ENCODE data around the gene TGFB2.

Gene TGFB2

DNA sequence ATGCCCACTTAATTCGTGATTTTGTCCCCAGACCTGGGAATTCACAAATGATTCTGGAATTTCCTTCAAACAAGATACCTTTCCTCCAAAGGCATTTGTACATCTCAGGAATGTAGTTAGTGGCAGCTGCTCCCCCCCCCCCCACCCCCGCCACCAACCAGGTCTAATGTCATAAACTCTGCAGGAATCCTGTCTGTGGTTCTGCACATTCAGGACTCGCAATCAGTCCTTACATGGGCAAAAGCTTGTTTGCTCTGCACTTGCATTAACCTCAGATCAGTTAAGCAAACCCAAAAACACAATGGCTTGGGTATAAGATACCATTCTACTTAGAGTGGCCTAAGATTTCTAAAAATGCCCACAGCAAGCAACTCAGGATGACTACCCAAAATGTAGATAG is 143.8 kb downstream of the TGFB2 start:
- no peak for DNase-seq (ENCODE audit: low read depth)

DNA sequence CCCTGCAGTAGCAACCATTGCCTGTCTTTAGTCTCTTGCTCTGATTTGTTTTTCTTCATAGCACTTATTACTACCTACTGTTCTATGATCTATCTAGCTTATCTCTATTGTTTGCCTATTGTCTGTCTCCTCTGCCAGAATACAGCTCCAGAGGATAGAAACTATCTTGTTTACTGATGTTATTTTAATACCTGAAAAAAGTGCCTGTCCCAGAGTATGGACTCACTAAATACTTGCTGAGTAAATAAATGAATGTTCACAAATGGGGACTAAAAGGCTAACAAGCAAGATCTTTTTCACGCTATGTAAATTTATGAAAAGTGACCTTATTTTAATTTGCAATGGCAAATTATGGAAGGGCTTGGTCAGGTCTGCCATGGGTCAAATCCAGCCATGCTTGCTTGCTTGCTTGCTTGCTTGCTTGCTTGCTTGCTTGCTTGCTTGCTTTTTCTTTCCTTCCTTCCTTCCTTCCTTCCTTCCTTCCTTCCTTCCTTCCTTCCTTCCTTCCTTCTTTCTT is 145.3 kb downstream of the TGFB2 start:
- no peak for DNase-seq (ENCODE audit: low read depth)

GRCh38 chr1:218492874-218493273 is 147.7 kb downstream of the TGFB2 start:
- no peak for DNase-seq (ENCODE audit: low read depth)

- DNase-seq (ENCODE audit: low read depth): no peak
Measured at GRCh38 chr1:218493986-218494385, 148.8 kb downstream of the TGFB2 start.
